Measurements from ENCODE around the gene KTN1.
A peak's percentile ranks its signal among the peaks of the same experiment; 100 is the strongest.

The KTN1 gene

DNA sequence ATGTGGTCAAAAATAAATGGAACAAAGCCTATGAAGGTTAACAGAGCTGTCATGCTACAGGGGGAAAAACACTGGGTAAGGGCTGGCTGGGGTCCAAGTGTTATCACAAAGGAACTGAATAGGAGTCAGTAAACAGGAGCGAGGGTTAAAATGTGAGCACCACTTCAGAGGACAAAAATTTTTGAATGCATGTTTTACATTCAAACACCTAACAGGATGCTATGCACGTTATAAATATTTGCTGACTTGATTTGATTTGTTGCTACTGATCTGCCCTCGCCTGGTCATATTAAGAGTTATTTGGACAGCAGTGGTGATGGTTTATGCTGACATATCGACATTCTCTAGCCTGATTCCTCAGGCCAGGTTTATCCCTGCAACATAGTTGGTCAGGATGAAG is 7.4 kb upstream of the KTN1 start:
- DNase-seq, result no peak

DNA sequence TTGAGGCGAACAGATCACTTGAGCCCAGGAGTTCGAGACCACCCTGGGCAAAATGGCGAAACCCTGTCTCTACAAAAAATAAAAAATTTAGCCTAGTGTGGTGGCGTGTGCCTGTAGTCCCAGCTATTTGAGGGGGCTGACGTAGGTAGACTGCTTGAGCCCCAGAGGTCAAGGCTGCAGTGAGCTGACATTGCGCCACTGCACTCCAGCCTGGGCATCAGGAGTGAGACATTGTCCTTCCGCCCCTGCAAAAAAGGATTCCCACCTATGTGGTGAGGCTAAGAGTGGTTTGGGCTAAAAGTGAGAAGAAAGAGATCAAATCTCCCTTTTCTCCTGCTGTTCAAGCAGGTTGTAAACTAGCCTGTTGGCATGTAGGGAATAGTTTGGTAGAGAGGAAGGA is 5.0 kb upstream of the KTN1 start:
- no peak for DNase-seq

DNA sequence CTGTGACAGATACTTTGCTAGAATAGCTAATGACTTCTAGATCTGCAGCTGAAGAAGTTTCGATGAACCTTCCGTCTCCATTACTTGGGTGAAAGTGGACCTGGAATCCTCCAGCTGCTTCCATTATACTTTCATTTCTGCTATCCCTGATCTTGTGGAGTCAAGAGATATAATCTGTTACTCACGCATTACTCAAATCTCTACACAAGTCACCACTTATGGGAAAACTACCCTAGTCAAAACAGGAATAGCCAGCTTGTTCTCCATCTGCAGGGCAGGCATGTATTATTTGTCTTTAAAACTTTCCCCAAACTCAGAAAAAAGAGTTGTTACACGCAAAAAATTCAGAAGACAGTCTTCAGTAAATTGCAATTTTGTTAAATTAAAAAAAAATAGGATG is 2.8 kb upstream of the KTN1 start:
- no peak for DNase-seq

DNA sequence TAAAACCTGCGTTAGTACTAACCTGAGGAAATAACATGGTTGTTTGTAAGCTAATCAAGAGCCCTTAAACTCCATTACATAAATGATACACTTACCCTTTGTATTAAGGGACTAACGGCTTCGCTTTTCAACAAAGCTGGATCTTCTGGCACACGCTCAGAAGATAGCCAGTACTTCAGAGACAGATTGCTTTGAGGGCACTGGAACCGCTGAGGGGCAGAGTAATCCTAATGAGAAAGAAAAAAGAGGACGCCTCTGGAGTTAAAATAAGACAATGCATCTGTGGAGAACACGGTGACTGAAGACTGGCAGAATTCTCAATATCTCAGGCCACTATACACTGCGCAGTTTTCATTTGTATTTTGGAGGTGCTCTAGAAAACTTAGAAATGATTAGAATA is 1.5 kb upstream of the KTN1 start:
- no peak for DNase-seq

DNA sequence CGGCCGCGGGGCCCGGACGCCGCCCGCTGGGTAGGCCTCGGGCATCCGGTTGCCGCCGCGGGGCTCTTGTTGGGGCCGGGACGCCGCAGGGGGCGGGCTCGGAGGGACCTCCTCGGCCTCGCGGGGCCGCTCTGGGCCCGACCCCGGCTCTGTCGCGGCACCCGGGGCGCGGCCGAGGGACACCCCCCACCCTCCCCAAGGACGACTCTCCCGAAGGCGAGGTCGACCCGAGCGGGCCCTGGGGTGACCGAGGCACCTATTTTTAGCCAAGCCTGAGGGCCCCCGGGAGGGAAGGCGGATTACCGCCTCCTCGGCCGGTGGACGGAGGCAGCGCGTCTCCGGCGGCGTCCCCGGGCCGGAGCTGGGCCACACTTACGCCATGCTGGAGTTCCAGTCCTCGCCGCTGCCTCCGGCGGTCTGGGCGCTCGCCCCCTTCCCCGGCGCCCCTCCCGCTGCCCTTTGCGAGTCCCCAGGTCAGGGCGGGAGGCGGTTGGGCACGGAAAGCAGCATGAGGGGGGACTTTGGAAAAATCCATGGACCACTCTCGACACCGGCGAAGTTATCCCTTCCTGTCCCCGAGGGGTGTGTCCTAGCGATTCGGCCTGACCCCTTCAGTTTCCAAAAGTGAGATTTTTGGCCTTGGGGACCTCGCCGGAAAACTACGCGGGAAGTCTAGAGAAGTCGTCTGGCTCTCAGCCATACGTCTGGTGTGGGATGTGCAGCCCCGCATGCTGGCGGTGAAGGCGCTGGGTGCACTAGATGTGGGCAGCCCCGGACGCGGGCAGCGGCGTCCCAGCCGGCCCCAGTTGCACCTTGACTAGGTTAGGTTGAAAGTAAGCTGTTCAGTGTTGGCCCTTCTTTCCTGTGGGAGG is 699 bp downstream of the KTN1 start:
- peak; percentile 17 to 57 for DNase-seq

DNA sequence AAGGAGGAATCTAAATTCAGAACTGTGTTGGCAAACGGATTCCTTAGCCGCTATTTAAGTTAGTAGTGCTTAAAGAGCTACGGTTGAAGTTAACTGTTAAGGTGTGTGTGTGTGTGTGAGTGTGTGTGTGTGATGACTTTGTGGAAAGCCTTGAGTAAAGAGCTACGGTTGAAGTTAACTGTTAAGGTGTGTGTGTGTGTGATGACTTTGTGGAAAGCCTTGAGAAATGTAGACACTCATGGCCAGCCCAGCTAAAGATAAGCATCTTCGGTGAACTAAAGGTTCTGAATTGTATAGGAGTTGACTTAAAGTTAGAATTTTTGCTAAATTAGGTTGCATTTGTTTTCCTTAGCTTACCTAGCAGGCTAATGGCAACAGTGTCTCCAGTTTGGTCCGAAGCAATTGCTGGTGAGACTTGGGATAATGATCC is 1.4 kb downstream of the KTN1 start:
- no peak for DNase-seq

DNA sequence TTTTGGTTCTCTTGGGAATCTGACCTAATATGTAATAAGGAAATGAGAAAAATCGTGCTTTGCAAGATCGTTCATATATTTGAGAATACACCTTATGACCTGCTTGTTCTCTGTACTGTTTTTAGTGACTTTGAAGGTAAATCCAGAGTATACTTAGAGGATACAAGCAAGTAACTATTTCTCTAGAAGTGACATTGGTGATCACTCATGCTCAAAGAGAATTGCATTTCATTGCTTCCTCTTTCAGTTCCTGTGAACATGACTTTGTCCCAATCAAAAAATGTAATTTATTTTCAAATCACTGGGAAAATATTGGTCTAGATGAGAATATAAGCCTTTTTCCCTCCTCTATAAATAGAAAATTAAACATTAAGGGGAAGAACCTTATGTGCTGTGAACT is 2.7 kb downstream of the KTN1 start:
- DNase-seq, result no peak

DNA sequence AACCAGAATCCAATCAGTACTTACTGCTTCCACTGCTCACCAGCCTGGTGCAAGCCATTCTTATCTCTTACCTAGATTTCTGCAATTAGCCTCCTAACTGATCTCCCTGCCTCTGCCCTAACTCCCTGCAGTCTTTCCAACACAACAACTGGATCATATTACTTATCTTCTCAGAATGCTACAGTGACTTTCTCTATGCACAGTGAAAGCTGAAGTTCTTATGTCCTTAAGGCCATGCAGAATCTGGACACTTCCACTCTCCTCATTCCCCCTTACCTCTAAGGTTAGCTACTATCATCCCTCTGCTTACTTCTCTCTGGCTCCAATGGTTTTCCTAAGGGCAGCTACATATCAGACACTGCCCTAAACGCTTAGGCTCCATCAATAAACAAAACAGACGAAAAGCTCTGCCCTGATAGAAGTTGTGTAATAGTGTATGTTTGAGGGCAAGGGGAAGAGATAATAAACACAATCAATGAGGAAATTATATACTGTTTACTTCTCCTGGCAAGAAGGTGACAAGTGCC is 4.0 kb downstream of the KTN1 start:
- DNase-seq, result no peak

DNA sequence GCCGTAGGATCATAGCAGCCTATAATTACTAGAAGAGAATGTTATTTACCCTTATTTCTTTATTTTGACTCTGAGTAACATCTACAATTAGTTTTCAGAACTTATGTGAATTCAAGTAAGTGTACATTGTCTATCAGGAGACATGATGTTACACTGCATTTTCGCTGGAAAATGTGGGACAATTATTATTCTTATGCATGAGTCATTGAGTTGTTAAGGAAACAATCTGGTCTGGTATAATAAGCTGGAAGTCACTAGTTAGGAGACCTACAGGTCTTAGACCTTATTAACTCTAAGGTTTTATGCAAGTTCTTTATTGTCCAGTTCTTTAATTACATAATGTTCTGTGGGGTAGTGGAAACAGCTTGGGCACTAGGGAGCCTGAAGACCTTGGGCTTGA is 5.8 kb downstream of the KTN1 start:
- DNase-seq, result no peak

DNA sequence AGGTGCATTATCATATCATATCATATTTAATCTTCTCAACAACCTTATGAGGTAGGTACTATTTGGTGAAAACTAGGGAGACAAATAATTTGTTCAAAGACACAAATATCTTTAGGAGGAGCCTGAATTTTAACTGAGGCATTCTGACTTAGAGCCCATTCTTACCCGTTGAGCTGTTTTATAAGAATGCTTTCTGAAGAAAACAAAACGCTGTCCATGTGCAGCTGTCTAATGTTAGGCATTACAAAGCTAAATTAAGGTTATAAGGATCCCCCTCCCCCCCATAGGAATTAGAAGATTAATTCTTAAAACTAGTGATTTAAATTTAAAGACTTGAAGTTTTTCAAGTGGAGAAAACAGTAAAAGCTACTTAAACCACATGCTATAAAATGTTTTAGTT is 6.4 kb downstream of the KTN1 start:
- no peak for DNase-seq

DNA sequence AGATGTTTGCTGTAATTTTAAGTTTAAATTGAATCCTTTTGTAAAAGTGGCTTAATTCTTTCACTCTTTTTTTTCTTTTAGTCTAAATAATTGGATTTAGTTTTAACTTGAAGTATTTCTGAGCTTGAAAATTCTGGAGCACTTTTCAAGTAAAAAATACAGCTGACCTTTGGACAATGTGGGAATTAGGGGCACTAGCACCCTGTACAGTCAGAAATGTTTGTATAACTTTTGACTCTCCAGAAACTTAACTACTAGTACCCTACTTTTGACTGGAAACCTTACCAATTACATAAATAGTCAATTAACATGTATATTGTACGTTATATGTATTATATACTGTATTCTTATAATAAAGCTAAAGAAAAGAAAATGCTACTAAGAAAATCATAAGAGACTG is 7.8 kb downstream of the KTN1 start:
- DNase-seq, result no peak

DNA sequence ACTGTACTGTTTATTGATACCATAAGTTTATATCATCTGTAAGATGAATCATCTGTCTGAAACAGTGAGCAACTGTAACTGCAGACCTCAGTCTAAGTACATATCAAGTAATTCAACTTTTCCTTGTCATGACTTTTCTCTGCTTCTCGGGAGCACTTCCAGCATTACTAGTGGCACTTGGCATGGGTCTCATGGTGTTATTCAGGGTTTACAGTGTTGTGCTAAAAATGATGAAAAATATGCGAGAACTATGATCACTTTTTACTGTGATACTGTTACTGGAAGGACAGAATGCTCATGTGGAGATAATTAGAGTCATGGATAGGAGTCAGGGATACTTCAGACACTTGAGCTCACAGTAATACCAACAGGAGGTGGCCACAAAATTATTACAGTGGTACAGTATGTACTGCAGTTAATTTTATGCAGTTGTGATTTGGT is 8.3 kb downstream of the KTN1 start:
- DNase-seq, result no peak

DNA sequence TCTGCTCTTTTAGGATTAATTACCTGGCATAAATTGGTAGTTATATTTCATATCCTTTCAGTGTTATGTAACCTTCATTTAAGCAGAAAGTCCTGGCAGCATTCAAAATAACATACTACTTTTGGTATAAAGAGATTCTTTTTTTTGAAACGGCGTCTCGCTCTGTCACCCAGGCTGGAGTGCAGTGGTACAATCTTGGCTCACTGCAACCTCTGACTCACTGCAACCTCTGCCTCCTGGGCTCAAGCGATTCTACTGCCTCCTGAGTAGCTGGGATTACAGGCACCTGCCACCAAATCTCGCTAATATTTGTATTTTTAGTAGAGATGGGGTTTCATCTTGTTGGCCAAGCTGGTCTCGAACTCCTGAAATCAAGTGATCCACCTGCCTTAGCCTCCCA is 9.2 kb downstream of the KTN1 start:
- peak in 1 of 2 experiments; percentile 17 for DNase-seq

DNA sequence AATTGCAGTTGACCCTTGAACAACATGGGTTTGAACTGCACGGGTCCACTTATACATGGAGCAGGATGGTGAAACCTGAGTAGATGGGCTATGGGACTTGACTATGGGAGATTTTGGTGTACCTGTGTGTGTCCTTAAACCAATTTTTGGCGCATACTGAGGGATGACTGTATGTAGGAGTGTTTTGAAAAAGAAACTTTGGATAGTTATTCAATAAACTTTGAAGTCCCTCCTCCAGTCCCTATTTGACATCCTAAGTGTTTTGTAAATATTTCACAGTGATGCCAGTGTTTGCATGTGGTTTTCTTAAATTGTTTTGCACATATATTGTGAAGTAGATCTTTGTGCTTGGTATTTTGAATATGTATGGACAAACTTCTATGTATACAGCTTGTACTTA is 12.4 kb downstream of the KTN1 start:
- no peak for DNase-seq

DNA sequence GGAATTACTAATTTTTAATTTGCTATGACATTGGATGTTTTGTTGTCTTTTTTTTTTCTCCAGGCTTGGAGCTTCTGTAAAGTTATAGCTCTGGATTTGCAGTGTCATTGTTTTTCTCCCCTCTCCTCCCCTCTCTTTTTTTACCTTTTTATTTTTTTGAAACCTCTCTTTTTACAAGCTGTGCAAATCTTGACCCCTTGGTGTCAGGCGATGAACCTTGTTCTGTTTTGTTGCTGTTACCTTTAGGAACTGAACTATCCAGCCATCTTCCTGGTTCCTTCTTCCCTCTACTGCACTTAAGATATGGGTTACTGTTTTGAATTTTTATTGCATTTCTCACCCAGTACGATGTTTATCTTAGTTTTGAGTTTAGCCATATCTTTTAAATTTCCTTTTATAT is 13.7 kb downstream of the KTN1 start:
- DNase-seq, result no peak

DNA sequence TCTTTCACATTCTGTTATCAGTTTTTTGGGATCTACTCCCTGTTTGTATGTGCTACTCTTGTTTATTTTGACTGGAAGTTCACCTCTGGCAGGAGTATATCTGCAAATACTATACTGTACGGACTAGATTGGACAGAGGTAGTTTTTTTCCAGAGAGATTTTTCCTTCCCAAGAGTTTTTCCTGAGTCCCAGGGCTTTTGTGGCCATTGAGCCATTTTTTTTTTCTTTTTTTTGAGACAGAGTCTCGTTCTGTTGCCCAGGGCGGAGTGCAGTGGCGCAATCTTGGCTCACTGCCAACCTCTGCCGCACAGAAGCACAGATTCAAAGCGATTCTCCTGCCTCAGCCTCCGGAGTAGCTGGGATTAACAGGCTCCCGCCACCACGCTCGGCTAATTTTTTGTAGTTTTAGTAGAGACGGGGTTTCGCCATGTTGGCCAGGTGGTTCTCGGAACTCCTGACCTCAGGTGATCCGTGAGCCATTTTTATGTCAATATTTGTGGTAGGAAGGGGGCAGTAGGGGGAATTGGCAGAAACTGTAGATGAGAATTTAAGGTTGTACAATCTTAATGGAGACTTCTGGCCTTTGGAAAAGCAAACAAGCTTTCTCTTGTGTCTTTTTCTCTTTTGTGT is 19.4 kb downstream of the KTN1 start:
- DNase-seq, result peak in 1 of 2 experiments; percentile 61

DNA sequence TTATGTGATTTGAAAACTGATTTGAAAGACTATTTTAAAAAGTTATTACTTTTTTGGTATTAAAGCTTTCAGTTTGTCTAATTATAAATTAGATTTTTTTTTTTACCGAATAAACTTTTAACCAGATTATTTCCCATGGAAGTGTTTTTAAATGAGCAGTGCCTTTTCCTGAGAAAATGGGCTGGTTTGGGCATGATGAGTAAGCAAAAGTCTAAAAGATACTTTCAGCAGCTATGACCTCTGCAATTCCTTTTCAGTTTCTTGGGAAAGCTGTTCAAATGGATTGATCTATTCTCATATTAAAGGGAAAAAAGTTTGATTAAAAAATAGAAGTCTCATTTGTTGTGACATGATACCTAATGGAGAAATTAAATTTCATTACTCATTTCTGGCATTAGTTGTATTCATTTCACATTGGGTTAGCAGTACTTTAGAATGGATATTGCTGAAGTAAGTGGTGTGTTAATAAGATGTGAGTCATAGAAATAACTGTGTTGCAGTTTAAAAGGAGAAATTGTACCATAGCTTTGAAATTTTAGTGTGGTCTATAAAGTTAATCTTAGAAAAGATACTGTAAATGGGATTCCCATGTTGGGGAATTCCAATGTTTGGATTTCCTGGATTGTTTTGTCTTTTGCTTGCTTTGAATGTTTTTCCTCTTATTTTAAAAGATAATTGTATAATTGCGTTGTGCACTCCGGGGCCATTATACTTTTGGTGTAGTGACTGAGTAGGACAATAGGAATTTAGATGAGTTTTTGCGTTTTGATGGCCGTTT is 21.0 kb downstream of the KTN1 start:
- no peak for DNase-seq

DNA sequence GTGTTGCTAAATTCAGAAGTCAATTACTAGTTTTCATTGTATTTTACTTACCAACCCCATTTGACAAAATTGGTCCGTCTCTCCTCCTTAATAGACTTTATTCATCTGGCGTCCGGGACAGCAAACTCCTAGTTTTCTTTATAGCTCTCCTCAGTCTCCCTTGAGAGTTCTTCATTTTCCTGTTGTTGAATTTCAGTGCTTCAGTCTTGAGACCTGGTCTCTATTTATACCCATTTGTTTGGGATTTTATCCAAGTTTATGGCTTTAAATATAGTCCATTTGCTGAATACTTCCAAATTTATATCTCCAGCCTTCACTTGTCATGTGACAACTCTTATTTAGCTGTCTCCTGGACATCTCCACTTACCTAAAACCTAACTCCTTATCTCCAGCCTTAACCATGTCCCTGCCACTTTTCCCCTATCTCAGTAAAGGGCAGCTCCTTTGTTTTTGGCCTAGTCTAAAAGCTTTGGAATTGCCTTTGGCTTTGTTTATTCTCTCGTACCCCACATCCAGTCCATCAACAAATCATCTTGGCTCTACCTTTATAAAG is 23.5 kb downstream of the KTN1 start:
- no peak for DNase-seq

DNA sequence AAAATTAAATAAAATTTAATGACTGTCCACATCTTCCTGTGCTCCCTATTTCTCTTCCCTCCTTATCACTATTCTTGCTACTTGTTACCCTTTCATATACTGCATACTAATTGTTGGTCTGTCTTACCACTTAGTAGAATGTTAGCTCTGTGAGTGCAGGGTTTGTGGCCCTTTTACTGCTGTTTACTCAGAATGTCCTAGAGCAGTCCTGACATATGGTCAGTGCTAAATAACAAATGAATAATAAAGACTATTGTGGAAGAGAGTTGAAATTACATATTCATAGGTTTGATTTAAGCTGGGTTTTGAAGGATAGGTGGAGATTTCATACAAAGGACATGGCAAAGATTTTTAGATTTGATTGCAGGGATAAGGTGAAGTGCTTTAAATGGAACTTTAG is 24.5 kb downstream of the KTN1 start:
- no peak for DNase-seq

DNA sequence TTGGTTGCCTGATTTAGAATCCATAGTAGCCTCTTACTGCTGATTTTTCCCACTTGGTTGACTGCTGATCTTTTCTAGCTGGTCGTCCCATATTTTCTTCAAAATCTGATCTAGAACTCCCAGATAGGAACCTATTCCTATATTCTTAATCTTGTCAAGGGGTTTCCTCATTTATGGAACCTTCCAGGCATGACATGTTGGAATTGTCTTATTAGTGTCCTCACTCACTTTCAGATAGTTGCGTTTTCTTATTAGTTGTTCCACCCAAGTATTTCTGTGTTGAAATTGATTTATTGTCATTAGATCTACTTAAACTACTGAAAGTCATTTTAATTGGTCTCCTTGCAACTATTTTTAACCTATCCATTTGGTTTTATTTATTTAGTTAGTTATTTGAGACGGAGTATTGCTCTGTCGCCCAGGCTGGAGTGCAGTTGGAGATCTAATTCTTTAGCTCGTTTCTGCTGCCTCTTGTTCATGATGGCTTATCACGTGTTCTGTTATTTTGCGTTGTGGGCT is 25.0 kb downstream of the KTN1 start:
- peak in 1 of 2 experiments; percentile 35 for DNase-seq

DNA sequence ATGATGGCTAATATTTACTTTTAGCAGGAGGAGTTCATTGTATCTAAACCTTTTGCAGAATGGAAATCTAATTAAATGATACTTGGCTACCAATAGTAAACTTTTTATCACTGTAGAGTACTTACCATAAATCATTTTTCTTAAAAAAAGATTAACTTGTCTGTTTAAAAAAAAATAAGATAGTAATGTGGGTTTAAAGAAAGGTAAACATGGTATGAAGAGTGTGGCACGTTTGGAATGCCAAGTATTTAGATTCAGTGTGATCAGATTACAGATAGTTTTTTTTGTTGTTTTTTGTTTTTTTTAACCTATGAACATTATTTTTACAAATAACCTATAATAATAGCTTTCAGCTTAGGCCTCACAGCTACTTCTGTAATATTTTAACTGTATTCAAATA is 25.8 kb downstream of the KTN1 start:
- no peak for DNase-seq

DNA sequence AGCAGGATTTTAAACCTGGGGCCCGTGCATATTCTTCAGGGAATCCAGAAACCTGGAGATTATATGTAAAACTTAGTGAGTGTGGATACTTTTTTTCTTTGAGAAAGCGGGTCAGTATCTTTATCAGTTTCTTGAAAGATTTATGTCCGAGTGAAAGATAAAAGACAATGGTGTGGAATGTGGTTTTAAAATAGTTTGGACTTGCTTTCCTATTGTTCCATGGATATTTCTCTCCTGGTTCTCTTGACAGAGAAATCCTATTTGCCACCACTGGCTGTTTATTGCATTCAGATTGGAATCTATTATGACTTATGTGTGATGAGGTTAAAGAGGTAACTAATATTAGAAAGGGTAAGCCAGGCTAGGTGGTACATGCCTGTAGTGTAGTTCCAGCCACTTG is 27.4 kb downstream of the KTN1 start:
- no peak for DNase-seq

DNA sequence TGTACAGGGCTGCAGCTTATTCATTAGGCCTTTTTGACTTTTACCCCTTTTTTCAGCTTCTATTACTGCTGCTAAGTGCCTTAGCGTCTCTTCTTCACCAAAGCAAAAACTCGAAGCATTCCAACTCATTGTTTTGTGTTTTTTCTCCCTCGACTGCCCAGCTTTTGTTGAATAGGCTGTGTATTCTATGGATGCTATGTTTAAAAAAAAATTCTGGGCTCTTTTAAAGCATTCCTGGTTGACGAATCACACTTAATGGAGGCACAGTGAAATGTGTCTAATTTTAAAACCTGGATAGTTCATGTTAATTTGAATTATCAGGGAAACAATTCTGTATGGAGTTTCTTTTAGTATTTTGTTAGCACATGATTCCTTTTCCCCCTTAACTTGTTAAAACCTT is 29.7 kb downstream of the KTN1 start:
- peak in 1 of 2 experiments; percentile 24 for DNase-seq

All from NCI-H446 (cell line).